HuH-7.5 (cell line): ENCODE results near the gene NFIX.

Source experiments
- DNase-seq: peaks from one replicate; pipeline ENCODE4 v3.0.0; 2011; ENCODE audit warnings: low spot score

The NFIX gene

DNA sequence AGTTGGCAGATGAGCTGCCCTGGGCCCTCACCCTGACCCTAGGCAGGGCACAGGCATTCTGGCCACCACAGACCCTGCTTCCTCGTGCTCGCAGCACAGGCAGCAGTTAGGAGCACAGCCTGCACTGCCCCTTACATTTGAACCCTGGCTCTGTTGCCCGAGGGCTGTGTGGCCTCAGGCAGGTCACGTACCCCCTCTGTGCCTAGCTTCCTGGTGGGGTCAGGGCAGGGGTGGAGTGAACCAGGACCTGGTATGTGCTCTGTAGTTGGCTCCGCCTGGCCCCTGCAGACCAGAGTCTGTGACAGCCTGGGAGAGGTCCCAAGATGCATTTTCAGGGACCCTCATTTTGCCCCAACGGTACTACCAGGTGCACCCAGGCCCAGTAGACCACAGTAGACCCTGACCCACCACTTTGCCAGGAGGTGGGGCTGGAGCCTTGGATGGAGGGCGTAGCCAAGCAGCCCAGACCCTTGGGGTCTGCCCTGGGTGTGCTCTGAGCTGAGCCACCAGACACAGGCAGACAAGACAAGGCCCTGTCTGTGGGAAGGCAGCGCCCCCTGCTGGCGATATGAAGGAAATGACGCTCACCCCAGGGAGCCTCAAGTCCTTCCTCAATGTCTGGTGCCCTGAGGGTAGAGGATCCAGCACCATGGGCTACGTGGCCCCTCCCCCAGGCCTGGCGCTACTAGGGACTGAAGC is 98.3 kb downstream of the NFIX start:
- DNase-seq = peak; percentile 99

DNA sequence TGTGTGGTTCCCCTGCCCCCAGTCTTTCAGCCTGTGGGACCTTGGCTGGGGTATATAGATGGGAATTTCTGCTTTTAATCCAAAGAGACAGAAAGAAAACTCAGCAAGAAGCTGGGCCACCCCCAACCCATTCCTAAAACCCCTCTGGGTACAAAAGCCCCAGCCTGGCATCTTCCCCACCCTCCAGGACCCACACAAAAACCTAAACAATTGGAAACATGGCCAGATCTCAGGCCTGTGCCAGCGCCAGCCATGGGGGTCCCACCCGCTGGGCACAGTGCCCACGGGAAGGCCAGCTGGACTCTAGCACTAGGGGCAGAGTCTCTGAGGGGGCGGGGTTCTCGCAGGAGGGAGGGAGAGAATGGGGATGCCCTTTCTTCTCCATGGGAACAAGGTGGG is 98.8 kb downstream of the NFIX start:
- no peak for DNase-seq

DNA sequence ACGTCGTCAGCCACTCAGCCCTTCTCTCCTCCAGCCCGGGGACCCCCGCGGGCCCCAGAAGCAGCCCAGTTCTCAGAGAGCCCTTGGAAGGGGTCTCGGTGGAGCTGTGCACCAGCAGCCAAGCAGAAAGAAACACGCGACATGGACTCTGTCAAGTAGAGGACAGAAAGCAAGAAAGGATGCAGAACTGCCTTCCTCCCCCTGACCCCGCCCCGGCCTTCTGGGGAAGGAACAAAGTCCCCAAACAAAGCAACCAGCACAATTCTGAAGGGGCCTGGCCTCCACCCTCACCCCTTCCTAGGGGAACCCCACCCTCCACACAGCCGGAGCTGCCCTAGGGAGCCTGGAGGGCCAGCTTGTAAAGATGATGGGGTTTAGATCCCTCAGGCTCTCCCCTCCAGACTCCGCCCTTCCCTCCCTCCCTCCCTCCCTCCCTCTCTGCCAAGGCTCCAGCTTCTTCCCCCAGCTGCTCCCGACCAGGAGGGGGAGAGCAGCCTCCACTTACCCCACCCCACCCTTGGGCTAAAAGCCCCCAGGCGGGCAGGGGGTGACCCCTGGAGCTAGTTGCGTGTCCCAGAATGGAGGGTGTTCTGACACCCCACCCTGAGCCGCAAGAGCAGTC is 99.6 kb downstream of the NFIX start:
- DNase-seq = no peak

DNA sequence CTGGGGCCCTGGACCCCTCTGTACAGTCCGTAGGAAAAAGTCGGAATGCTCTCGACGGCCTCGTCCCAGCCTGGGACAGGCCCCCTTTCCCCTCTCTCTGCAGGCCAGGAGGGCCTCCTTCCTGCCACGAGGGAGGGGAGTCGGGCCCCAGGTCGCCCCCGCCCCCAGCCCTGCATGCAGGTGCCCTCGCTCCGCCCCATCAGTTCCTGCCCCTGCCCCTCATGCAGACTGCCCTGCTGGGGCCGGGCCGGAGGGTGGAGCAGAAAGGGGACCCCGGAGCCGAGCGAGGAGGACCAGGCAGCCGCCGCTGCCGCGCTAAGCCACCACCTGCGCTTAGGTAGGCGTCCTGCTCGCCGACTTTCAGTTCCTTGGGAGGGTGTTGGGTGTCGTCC is 100.1 kb downstream of the NFIX start:
- no peak for DNase-seq

DNA sequence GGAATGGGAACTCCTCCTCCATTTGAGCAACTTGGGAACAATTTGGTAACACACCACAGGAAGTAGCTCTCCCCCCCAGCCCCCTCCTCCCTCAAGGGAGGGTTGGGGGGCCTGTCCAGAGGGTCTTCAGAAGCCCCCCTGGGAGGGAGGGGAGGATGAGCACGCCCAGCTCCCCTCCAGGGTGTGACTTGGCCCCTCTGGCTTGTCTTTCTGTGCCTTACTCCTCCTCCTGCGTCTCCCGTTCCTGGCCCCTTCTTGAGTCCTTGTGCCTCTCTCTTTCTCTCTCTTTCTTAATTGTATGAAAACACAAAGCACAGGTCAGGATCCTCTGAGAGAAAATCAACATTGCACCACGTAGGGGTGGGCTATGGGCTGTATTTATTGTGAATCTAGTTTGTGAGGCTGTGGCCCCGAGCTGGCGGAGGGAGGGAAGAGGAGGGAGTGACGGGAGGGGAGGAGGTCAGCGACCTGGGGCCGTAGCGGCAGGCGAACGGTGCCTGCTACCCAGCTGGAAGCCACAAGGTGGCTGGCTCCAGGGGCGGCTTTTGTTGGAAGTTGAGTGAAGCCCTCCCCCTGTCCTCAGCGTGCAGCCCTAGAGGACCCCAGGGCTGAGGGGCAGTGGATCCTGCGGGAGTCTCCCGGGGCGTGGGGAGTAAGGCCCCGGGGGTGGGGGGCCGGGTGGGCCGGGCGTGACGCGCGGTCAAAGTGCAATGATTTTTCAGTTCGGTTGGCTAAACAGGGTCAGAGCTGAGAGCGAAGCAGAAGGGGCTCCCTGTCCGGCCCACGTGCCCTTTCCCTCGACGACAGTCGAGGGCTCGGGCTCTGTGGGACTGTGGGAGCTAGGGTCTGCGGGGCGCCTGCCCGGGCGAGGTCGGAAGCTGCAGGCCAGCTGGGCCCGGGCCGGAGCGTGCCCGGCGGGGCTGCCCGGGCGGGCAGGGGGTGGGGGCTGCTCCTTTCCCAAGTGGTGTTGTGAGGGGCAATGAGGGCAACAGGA is 101.0 kb downstream of the NFIX start:
- peak; percentile 100 for DNase-seq

DNA sequence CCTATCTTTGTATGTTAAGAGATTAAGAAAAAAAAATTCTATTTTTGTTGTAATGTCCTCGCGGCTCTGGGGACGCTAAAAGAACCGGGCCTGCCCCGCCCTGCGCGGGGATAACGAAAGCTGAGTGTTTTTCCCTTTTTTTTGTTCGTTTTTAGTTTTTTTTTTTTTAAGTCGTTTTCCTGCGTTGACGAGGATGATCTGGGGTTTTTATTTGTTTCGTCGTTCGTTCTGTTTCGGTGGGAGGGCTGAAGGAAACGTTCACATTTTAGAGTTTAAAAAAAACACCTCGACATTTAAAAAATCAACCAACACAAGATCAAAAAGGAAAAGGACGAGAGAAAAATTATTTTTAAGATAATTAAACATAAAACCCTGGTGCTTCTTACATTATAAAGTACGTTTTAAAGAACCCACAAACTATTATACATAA is 101.8 kb downstream of the NFIX start:
- no peak for DNase-seq

DNA sequence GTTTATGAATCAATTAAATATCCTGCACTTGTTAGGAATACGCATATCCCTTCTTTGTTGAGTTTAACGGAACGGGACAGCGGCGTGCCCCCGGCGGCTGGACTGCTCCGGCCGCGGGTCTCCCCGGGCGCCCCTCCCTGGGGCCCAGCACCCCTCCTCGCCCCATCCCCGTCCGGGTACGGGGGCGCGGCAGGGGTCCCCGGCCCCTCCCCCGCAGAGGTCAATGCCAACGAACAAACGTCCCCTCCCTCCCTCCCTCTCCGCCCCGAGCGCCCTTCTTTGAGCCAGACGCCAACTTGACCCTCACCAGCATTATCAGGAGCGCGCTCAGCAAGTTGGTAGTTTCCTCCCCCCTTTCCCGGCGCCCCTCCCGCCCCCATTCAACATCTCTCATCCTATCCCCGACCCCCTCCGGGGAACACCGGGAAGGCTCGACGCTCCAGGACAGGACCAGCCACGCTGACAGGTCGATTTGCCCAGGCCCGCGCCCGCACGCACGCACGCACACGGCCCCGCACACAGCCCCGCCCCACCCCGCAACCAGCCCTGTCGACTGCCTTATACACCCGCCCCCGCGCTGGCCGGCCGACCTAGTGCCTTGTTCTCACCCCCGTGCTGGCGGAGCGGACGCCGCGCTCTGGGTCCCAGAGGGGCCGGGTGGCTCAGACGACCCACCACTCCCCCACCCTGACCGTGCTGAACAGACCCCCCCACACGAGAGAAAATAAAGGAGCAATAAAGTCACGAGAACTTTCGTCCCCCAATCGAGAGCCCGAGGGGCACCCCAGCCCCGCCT is 102.4 kb downstream of the NFIX start:
- DNase-seq = peak; percentile 76

DNA sequence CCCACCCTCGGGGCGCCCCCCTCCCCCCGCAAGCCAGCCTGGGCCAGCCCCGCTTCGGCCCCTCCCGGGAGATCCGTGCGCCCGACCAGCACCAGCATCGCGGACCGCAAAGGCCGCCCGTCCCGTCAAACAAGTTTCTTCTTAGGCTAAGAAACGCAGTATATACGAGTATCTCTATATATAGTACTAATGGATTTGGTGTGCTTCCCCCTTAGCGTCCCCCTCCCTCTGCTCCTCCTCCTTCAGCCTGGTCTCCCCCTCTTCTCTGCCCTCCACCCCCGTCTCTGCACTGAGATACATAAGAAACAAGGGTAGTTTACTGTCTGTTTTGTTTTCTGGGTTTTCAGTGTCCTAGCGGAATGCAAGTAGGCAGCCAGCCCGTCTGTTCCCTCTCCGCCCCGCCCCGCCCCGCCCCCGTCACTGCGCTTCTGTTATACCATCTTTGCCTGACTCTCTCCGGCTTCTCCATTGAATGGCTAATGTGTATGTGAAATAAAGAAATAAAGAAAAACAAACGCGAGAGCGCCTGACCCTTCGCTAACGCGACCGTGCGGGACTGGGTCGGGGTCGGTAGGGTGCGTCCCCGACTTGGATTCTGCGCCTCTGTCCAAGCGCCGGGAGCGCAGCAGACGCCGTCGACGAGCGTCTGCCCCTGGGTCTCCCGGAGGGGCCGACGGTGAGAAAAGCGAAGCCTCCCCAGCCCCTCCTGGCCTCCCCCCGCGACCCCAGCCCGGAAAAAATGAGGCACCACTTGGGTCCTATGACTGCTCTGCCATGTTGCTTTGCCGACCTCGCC is 103.2 kb downstream of the NFIX start:
- no peak for DNase-seq

DNA sequence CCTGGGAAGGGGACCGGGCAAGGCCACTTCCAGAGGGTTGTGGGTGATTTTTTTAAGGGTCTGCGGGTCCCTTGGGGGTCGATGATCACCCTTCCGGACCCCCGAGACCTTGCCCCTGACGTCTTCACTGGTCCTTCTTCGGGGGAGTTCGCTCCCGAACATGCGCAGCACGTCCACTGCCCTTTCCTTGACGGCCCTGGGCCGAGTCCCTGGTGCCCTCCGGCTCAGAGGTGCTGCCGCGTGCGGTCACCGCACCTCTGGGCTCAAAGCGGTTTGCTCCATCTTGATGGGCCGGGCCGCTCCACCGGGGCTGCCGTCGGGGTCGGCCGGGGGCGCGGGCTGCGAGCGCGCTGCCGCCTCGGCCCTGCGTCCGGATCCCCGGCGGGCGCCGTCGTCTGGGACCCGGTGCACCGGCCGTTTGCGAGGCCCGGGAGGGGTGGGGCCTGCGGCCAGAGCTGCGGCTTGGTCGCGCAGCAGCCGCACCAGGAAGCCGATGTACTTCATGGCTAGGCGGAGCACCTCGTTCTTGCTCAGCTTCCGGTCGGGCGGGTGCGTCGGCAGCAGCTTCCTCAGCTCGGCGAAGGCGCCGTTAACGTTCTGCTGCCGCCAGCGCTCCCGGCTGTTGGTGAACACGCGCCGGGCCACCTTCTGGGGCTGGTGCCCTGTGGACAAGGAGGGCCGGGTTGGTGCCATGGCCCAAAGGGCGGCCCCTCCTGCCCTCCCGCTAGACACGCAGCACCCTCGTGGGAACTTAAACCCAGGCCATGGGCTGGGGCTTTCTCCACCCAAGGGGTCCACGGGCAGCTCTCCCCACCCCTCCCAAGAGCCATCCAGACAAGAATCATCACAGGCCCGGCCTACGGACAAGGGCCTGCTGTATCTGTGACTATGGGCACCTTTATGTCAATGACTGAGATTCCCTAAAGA is 104.1 kb downstream of the NFIX start:
- no peak for DNase-seq

DNA sequence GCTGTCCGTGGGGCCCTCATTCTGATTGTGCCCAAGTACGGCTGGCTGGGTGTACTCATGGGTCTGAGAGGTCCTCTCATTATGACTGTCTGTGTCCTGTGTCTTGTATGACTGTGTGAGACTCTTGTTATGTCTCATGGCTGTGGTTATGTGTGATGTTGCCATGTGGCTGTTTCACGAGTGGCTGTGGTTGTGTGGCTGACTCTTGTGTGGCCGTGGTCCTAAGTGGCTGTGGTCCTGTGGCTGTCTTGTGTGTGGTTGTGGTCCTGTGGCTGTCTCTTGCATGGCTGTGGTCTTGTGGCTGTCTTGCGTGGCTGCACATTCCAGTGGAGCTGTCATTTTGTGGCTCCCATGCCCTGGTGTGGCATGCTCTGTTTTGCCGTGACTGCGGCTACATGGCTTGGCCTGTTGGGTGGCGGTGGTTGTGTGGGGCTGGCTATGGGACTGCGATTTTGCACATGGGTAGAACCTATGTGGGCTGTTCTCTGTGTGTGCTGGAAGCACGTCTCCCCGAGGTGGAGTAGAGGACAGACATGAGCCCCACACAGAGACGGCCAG is 104.8 kb downstream of the NFIX start:
- no peak for DNase-seq

DNA sequence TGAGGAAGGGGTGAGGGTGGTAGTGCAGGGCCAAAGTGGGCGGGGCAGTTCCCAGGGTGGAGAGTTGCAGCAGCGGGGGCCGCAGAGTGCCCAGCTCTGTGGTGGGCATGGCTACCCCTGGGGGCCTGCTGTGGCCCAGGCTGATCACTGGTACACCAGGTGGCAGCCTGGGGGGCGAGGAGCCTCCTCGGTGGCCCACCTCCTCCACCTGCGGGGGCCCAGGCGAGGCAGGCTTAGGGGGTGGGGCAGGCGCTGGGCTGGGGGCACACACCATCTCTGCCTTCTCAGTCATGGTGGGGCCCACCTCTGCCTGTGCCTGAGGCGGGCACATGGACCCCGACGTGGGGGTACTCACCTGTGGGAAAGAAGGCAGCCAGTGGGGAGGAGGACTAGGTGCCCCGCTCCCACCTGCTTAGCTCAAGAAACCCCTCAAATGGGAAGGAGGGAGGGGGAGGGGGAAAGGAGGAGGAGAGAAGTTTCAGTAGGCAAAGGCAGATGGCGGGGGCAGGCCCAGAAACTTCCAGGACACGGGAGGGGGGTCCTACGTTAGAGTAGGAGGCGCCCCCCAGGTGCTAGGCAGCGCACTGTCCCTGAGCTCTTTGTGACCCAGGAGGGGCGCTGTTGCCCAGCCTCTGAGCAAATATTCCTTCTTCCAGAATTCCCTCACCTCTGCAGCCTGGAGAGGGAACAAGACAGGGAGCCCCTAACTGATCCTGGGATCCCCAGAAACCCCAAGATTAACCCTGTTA is 105.7 kb downstream of the NFIX start:
- no peak for DNase-seq

DNA sequence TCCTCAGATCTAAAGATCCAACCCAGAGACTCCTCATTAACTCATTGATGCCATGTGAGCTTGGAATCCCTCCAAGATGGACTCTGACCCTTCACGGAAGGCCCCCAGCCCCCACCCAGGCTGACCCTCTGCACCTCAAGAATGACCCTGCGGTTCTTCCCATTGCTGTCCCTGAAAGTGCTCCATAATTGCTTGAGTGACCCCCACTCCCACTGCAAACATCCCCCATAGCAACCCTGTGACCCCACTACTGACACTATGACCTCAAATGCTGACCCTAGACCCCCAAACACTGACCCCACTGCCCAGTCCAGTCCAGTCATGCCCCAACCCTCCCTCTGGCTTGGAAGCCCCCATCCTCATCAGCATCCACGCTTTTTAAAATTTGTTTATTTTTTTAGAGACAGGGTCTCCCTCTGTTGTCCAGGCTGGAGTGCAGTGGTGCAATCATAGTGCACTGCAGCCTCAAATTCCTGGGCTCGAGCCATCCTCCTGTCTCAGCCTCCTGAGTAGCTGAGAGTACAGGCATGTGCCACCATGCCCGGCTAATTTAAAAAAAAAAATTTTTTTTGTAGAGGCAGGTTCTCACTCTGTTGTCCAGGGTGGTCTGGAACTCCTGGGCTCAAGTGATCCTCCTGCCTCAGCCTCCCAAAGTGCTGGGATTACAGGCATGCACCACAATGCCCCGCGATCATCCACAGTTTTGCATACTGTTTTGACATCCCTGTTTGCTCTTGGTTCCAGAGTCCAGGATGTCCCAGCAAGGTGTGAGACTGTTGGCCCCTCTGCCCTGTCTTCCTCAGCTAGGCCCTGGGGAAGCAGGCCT is 106.5 kb downstream of the NFIX start:
- peak; percentile 83 for DNase-seq

DNA sequence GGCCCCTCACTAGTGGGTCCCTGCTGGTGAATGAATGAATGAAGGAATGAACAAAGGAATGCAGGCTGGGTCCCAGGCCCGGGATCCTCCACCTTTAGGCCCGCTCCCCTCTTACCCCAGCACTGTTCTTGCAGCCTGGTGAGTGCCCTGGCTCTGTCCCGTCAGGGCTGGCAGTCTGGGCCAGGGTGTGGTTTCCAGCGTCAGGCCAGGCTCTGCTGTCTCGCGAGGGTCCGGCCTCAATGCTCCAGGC is 107.1 kb downstream of the NFIX start:
- no peak for DNase-seq

DNA sequence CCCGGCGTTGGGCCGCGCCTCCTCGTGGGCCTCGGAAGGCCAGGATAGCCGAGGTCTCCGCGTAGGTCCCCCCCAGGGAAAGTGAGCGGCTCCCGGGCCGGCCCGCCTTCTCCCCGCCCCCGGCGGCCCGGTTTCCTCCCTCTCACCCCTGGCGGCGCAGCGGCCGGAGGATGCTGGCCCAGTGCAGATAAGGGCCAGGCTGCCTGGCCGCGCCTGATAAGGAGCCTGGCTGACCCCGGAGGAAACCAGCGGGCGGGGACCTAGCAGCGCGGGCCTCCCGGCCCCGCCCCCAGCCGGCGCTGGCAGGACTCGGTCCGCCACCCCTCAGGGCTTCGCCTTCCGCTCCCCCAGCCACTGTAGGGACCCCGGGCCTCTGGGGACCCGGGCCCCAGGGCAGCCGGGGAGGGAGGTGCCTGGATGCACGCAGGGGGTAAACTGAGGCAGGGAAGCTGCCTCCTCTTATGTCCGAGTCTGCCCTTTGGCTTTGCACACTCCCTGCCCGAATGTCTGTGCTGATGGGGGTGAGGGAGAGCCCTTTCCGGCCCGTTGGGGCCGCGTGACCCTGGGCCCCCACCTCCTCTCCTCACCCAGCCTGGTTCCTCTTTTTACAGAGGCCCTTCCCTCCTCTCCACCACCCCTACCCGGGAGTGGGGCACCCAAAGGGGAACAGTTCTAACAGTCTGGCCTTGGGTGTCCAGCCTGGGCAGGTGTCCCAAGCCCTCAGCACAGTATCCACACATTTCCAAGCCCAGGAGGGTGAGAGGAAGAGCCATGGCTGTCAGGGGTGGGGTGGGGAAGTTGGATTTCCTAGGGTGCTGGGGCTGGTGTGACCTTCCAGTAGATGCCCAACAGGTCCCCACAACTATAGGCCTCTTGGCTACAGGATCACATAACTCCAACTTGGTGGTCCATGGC is 107.6 kb downstream of the NFIX start, which contains the start of gene LYL1:
Gene LYL1 (minus strand): TSS at position 193 of the 915 bp plus-strand sequence. CDS start 1,687 bp downstream, outside the sequence.
- peak; percentile 97 for DNase-seq

DNA sequence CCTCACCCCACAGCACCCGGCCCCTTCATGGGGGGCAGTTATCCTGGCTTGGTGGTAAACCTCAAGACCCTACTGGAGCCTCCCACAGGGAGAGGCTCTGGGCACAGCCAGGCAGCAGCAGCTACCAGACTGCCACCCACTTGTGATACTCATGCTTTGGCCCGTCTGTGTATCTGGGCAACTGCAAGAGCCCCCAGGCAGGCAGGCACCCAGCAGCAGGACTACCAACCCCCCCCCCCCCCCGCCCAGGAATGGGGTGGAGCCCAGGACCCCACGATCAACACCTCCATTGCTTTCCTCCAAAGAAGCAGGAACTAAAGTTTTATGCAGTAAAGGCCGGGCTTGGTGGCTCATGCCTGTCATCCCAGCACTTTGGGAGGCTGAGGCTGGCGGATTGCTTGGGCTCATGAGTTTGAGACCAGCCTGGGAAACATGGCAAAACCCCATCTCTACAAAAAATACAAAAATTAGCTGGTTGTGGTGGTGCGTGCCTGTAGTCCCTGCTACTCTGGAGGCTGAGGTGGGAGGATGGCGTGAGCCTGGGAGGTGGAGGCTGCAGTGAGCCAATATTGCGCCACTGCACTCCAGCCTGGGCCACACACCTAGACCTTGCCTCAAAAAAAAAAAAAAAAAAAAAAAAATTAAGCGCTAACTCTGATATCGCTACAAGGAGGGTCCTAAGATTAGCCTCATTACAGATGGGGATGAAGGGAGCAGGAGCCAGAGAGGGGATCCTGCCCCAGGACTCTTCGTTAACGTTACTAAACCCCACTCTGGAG is 108.5 kb downstream of the NFIX start:
- no peak for DNase-seq

DNA sequence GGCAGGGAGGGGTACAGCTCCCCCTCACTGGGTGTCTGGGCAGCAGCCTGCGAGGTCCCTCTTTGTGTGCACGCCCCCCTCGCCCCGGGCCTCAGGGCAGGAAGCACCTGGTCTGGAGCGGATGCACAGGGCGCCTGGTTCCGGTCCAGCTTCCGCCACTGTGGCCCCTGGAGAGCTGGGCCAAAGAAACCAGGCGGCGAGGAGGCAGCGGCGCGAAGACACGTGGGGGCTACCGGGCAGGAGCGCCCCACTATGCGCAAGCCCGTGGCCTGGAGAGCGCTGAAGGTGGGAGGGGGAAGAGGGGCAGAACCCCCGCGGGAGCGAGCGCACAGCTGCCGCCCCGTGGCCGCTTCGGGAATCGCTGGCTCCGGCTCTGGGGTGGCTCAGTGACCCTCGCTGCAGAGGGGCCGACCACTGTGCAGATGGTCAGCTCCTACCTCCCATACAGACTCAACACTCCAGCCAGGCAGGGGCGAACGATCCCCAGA is 109.1 kb downstream of the NFIX start:
- DNase-seq = no peak
